IPS-NIHi7 (cell line): ENCODE measurements around the gene INCENP.
A peak's percentile ranks its signal among the peaks of the same experiment; 100 is the strongest.
"Not testable (repeated sequence)": the region's sequence is repeated elsewhere in the genome, so short reads cannot be mapped to it uniquely, and the experiment has no call there.

Experiments
- DNase-seq: peaks from one replicate; pipeline ENCODE4 v3.0.0; 2012; ENCODE audit warnings: mixed read lengths; ENCODE audit errors: extremely low spot score

INCENP gene

GRCh38 chr11:62123669-62124185 is at the start of gene INCENP:
INCENP (plus strand) TSS chr11:62124011; CDS start chr11:62128162, 4,151 bp downstream.
- peak; percentile 97 for DNase-seq

GRCh38 chr11:62075438-62075837 is 48.4 kb upstream of the INCENP start:
- no peak for DNase-seq

- no peak for DNase-seq
These were observed 46.7 kb upstream of the INCENP start for GRCh38 chr11:62077132-62077531.

GRCh38 chr11:62081378-62082291 is 42.2 kb upstream of the INCENP start:
- DNase-seq = peak; percentile 85

- no peak for DNase-seq
These were observed 41.5 kb upstream of the INCENP start for GRCh38 chr11:62082292-62082657.

GRCh38 chr11:62084801-62085200 is 39.0 kb upstream of the INCENP start:
- DNase-seq = not testable (repeated sequence)

- DNase-seq = no peak
These were observed 36.1 kb upstream of the INCENP start for GRCh38 chr11:62087694-62088093.

- DNase-seq = no peak
These were observed 35.4 kb upstream of the INCENP start for GRCh38 chr11:62088331-62088933.

GRCh38 chr11:62103141-62103540 is 20.7 kb upstream of the INCENP start:
- DNase-seq = no peak

- DNase-seq = no peak
These were observed 19.8 kb upstream of the INCENP start for GRCh38 chr11:62103986-62104385.

GRCh38 chr11:62104816-62105653 is 18.8 kb upstream of the INCENP start:
- no peak for DNase-seq

GRCh38 chr11:62105667-62106191 is 18.1 kb upstream of the INCENP start:
- no peak for DNase-seq

GRCh38 chr11:62108017-62108750 is 15.6 kb upstream of the INCENP start:
- peak; percentile 72 for DNase-seq

- DNase-seq = no peak
These were observed 14.8 kb upstream of the INCENP start for GRCh38 chr11:62108971-62109404.

GRCh38 chr11:62115085-62115694 is 8.6 kb upstream of the INCENP start:
- no peak for DNase-seq

- DNase-seq = no peak
These were observed 7.4 kb upstream of the INCENP start for GRCh38 chr11:62116451-62116850.

- no peak for DNase-seq
These were observed 4.2 kb upstream of the INCENP start for GRCh38 chr11:62119569-62119968.

- no peak for DNase-seq
These were observed 3.8 kb upstream of the INCENP start for GRCh38 chr11:62120001-62120400.

- no peak for DNase-seq
These were observed 3.4 kb upstream of the INCENP start for GRCh38 chr11:62120431-62120830.

GRCh38 chr11:62122076-62122475 is 1.7 kb upstream of the INCENP start:
- DNase-seq = peak; percentile 42
